ENCODE results near the gene ZNF683.
"Not testable (repeated sequence)": the region's sequence is repeated elsewhere in the genome, so short reads cannot be mapped to it uniquely, and the experiment has no call there.

ZNF683 gene

DNA sequence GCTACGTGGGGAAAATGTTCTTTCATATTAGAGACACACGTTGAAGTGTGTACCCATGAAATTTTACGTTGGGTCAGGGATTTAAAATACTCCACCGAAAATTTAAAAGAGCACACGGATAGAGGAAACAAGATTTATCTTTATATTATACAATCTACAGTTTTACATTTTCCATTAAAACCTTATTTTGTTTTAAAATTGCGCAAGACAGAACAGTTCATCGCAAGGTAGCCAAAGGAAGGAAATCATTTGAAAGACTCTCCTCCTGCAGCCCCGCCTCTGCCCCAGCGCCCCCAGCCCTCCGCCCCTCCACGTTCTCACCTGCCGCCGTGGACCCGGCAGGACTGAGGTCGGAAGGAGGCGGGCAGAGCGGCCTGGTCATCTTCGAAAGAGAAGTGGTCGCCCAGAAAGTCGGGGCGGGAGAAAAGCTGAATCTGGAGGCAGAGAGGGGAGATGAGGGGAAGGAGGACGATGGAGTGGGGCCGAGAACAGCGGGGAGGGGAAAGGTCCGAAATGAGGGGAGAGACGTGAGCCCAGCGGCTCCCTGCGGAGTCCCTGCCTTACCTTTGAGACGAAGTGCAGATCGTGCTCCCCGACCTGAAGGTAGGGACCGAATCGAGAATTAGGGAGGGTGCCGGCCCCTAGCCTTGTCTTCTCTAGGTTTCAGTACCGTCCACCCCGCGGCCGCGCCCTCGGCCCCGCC lies 36.6 kb downstream of the ZNF683 start:
- DNase-seq = peak; percentile 22

DNA sequence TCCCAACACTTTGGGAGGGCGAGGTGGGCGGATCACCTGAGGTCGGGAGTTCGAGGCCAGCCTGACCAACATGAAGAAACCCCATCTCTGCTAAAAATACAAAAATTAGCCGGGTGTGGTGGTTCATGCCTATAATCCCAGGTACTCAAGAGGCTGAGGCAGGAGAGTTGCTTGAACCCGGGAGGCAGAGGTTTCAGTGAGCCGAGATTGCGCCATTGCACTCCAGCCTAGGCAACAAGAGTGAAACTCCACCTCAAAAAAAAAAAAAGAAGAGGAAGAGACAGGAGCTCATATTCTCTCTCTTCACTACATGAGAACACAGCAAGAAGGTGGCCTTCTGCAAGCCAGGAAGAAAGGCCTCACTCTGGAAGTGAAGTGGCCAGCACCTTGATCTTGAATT lies 39.2 kb downstream of the ZNF683 start:
- not testable (repeated sequence) for DNase-seq

DNA sequence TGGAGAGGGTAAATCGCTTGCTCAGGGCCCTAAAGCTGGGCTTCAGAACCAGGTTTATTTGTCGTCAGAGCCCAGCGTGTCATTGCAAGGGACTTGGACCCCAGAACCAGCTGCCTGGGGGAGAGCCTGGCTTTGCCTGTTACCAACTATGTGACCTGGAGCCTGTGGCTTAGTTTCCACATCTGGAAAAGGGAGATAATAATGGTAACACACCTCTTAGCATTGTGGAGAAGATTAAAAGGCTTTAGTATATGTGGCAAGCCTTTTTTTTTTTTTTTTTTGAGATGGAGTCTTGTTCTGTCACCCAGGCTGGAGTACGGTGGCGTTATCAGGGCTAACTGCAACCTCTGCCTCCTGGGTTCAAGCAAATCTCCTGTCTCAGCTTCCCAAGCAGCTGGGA lies 42.3 kb downstream of the ZNF683 start:
- no peak for DNase-seq

DNA sequence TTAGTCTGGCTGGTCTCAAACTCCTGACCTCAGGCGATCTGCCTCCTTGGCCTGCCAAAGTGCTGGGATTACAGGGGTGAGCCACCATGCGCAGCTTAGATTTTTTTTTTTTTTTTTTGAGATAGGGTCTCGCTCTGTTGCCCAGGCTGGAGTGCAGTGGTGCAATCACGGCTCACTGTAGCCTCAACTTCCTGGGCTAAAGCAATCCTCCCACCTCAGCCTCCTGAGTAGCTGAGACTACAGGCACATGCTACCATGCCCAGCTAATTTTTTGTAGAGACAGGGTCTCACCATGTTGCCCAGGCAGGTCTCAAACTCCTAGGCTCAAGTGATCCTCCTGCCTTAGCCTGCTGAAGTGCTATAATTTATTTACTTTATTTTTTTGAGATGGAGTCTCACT lies 43.2 kb downstream of the ZNF683 start:
- not testable (repeated sequence) for DNase-seq

DNA sequence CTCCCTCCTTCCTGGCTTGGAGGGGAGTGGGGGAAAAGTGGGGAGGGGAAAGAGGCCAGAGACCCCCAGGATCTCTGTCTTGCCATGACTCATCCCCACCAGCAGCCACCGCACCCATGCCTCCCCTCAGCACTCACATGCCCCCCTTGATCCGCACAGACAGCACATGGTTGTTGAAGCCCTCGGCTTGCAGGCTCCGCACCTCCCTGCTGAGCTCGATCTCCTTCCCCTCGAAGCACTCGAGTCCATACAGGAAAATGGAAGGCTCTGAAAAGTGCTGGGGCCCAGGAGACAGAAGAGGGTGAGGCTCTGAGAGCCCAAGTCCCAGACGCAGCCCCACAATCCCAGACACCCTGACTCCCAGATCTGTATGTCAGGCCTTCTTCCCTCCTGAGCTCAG lies 44.0 kb downstream of the ZNF683 start:
- no peak for DNase-seq

DNA sequence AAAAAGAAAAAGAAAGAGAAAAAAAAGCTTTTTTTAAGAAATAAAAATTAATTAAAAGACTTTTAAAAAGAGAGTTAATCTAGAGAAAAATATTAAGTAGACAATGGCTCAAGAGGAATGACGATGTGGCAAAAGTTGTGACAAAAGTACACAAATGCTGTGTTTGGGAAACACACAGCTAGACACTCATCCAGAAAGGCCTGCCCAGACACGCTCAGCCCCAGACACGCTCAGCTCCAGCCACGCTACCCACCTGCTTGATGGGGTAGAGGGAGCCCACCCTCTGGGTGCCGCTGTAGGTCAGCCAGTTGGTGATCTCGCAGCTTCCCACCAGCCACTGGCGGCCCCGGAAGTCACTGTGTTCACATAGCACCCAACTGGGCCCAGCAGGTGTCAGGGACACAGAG lies 44.6 kb downstream of the ZNF683 start:
- peak; percentile 56 for DNase-seq

DNA sequence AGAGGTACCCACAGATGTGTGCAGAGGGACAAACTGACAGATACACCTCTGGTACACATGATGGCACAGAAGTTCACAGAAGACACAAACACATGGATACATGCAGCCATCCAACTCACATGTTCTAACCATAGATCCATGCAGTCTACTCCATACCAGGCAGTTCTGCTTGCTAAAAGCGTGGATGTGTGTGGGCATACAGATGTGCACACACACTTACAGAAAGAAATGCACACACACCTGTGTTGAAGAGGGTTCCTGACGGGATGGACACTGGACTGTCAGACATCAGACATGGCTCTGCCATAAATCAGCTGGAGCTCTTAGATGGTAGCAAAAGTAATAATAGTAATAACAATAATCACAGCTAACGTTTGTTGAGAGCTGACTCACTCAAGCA lies 48.0 kb downstream of the ZNF683 start:
- no peak for DNase-seq

DNA sequence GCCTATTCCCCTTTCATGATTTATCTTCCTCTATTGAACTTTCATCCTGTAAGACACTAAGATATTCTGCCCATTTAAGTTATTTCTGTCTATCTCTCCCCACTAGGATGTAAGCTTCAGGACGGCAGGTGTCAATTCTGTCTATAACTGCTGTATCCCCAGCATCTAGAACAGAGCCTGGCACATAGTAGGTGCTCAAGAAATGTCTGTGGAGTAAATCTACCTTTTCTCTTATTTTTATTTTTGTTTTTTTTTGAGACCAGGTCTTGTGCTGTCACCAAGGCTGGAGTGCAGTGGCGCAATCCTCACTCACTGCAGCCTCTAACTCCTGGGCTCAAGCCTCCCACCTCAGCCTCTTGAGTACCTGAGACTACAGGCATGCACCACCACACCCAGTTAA lies 49.2 kb downstream of the ZNF683 start:
- no peak for DNase-seq

DNA sequence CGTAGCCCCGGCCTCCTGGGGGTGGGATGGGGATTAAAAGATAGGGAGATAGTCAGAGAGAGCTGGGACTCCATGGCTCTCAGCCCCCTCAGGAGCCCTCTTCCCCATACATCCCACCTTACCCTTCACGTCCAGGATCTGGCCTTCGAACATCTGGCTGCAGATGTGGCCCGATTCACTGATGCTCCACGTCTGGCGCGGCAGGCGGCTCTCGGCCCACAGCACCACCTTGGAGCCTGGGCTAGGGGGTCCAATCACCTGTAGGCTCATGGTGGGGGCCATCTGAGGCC lies 50.6 kb downstream of the ZNF683 start:
- DNase-seq = no peak

DNA sequence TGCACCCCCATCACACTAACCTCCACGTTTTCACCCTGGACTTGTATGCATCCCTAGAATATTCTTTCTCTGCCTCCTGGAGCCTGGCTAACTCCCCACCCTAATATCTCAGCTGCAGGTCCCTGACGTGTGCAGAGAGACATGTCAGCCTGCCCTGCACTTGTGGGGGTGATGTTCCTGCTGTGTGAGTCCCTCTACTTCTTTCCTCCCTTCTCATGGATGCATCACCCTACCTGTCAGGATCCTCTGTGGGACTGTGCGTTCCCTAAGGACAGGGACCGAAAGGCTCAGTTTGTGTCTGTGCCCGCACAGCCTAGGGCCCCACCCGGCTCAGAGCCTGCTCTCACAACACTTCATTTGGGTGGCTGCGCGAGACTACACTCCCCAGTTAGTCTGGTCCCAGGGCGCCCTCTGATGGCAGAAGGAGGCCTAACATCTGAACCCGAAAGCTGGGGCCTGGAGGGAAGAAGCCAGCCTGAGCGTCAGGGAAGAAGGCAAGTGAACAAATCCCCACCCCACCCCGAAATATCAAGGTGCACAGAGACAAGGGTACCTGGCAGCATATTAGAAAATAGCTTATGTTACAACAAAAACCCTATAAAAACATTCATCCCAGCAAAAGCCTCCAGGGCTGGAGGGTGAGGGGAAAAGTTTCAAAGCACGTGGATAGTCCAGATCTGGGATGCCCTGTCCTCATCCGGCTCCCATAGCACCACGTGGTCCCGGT lies 51.1 kb downstream of the ZNF683 start:
- peak; percentile 62 for DNase-seq

DNA sequence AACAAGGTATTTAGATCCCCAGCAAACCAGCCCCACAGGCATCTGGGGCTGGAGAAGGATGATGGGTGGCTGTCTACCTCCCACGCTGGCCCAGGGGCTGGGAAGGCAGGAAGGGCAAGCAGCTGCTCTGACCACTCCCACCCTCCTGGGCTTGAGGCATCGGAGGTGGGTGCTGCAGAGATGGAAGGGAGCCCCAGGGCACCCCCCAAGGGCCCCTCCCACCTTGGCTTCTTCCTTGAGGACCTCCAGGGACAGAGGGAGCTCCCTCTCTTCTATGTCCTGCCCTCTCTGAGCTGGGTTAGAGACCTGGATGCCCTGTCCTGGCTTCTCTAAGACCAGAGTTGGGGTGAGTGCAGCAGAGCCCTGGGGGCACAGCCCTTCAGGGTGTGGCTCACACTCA lies 51.7 kb downstream of the ZNF683 start:
- DNase-seq = no peak

DNA sequence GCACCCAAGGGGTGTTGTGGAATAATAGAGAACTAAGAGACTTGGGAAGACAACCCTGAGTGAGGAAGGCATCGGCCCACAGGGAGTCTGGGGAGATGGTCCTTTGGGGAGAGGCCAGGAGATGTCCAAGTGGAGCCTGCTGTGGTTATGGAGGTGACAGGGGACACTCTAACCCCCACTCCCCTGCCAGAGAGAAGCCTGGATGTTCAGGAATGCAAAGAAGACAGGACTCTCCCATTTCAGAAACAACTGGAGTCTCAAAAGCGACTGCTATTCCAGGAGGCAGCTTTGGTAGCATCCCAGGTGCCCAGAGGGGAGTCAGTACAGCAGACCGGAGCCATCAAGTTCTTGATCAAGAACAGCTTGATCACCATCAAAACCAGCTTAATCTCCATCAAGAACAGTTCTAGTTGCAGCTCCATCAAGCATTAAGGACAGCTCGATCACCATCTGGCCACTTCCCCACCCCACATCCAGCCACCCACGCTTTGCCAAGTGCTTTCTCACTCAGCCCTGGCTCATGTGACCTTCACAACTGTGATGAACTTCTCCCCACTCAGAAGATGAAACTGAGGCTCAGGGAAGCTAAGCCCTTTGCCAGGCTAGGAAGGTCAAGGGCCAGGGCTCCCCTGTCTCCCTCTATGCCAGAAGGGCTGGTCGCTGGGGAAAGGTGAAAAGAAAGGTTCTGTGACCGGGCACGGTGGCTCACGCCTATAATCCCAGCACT lies 54.0 kb downstream of the ZNF683 start:
- no peak for DNase-seq

DNA sequence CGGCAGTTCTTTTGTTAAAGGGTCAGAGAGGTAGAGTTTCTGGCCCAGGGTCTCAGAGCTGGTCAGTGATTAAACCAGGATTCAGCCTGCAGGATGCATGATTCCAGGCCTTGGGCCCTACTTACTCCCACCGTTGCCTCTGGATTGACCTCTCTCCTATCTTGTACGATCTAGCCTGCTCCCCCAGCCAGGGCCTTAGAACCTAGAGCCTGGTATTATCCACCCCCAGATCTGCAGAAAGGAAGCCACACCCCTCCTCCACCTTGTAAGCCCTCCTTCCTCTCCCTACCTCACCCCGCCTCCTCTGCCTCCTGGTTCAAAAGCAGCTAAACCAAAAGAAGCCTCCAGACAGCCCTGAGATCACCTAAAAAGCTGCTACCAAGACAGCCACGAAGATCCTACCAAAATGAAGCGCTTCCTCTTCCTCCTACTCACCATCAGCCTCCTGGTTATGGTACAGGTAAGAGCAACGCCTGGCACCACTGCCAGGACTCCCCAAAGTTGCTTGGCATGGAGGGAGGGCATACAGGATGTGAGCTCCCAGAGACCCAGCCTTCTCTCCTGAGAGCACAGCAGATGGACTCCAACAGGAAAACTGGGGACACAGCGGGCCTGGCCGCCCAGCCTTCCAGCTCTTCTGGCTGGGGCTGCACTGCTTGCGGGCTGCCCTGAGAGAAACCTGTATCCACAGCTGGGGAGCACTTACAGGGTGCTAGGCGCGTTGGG lies 54.8 kb downstream of the ZNF683 start, which contains the start of gene CD52:
CD52 (plus strand) TSS at position 347 of the 726 bp plus-strand sequence; CDS start at position 407, 60 bp downstream.
- DNase-seq = no peak

DNA sequence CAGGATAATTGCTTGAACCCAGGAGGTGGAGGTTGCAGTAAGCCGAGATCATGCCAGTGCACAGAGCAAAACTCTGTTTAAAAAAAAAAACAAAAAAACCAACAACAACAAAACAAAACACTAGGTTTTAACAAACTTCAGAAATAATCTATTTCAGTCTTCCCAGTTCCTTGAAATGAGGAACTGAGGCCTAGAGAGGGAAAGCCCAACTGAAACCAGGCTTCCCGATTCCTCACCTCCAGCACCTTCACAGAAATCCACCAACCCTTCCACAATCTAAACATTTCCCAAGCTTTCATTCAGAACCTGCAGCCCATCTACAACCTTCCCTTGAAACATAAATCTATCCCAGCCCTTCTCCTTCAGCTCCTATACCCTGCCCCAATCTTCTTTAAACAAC lies 55.4 kb downstream of the ZNF683 start:
- no peak for DNase-seq

DNA sequence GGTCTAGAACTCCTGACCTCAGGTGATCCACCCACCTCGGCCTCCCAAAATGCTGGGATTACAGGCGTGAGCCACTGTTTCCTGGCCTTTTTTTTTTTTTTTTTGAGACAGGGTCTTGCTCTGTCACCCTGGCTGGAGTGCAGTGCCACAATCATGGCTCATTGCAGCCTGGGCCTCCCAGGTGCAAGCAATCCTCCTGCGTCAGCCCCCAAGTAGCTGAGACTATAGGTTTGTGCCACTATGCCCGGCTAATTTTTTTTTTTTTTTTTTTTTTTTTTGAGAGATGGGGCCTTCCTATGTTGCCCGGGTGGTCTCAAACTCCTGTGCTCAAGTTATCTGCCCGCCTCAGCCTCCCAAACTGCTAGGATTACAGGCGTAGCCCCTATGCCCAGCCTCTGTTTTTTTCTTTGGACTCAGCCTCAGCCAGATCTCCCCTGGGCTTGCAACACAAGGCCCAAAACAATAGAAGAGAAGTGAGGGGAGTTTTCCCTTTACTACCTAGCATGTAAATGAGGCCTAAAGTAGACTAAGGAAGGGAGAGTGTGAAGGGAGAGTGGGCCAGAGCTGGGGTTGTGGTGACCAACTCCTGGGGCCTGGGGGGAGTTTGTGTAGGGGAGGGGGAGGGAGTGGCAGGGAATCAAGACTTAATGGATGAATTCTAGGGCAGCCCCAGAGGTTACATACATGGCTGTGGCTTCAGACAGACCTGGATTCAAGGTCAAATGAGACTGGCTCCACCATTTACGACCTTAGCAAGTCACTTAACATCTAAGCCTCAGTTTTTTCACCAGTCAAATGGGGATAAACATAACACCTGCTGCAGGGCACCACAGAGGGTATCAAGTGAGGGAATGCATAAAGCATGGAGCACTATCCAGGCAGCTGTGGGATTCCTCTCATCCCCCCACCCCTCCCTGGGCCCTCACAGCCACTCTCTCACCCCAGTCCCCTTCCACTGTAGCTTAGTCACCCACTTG lies 56.4 kb downstream of the ZNF683 start:
- DNase-seq = no peak

DNA sequence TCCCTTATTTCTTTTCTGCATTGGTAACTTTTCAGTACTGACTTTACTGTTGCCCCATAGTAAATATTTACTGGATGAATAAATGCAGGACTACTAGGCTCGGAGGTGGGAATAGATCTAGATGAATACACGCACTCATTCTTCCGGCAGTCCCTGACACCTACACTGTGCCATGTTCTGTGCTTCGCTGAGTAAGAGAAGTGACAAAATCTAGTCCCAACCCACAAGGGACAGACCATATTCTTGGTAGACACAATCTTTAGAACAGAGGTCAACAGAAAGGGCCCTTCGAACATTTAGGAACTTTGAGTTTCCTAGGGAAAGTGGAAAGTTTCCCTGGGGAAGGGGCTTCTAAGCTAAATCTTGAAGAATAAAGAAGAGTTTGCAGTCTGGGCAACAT lies 58.0 kb downstream of the ZNF683 start:
- DNase-seq = no peak
